SK-N-SH treated with all-trans-retinoic acid at 6 μM for 48 hours (cell line): ENCODE data around the gene WDR7.

Experiments
- BACH2 ChIP-seq: fragments of 250-450 bp; sonication (Bioruptor Pico); IDR thresholded peaks from 2 replicates; pipeline ENCODE4 v1.9.0; 2021; ENCODE audit warnings: mild to moderate bottlenecking, borderline replicate concordance
- CREB5 ChIP-seq: fragments of 250-450 bp; sonication (Bioruptor Pico); IDR thresholded peaks from 2 replicates; pipeline ENCODE4 v1.5.1; 2020; ENCODE audit warnings: low read depth, mild to moderate bottlenecking, moderate library complexity
- ESRRG ChIP-seq: fragments of 250-450 bp; sonication (Bioruptor Pico); IDR thresholded peaks from 2 replicates; pipeline ENCODE4 v1.6.1; 2021; ENCODE audit warnings: mild to moderate bottlenecking
- GLIS3 ChIP-seq: fragments of 250-450 bp; sonication (Bioruptor Pico); IDR thresholded peaks from 2 replicates; pipeline ENCODE4 v1.5.0; 2020; ENCODE audit warnings: mild to moderate bottlenecking, moderate library complexity
- OSR1 ChIP-seq: fragments of 250-450 bp; sonication (Bioruptor Pico); IDR thresholded peaks from 2 replicates; pipeline ENCODE4 v1.8.0; 2022; ENCODE audit warnings: moderate library complexity, mild to moderate bottlenecking, inconsistent platforms
- PATZ1 ChIP-seq: fragments of 250-450 bp; sonication (Bioruptor Pico); IDR thresholded peaks from 2 replicates; pipeline ENCODE4 v1.8.0; 2020; ENCODE audit warnings: mild to moderate bottlenecking, moderate library complexity, borderline replicate concordance
- POU6F1 ChIP-seq: fragments of 250-450 bp; sonication (Bioruptor Pico); IDR thresholded peaks from 2 replicates; pipeline ENCODE4 v1.8.0; 2021; ENCODE audit warnings: low read depth, mild to moderate bottlenecking, moderate library complexity, borderline replicate concordance
- RARB ChIP-seq: fragments of 250-450 bp; sonication (Bioruptor Pico); IDR thresholded peaks from 2 replicates; pipeline ENCODE4 v1.8.0; 2021; ENCODE audit warnings: mild to moderate bottlenecking, moderate library complexity
- TOX ChIP-seq: fragments of 250-450 bp; sonication (Bioruptor Pico); IDR thresholded peaks from 2 replicates; pipeline ENCODE4 v1.8.0; 2021; ENCODE audit warnings: mild to moderate bottlenecking, moderate library complexity, borderline replicate concordance
- TSHZ2 ChIP-seq: fragments of 250-450 bp; sonication (Bioruptor Pico); IDR thresholded peaks from 2 replicates; pipeline ENCODE4 v1.5.0; 2020; ENCODE audit warnings: mild to moderate bottlenecking, moderate library complexity
- ZC3H10 ChIP-seq: fragments of 250-450 bp; sonication (Bioruptor Pico); IDR thresholded peaks from 2 replicates; pipeline ENCODE4 v1.5.1; 2021; ENCODE audit warnings: mild to moderate bottlenecking, moderate library complexity
- ZFP3 ChIP-seq: fragments of 250-450 bp; sonication (Bioruptor Pico); IDR thresholded peaks from 2 replicates; pipeline ENCODE4 v1.5.0; 2020; ENCODE audit warnings: mild to moderate bottlenecking, moderate library complexity
- ZNF565 ChIP-seq: fragments of 450-650 bp; formaldehyde crosslinking; conservative IDR thresholded peaks from 2 replicates; pipeline ENCODE4 v1.5.0; 2020; ENCODE audit warnings: low read depth, mild to moderate bottlenecking, moderate library complexity
- ZNF8 ChIP-seq: fragments of 450-650 bp; formaldehyde crosslinking; IDR thresholded peaks from 2 replicates; pipeline ENCODE4 v1.5.0; 2020; ENCODE audit warnings: mild to moderate bottlenecking, moderate library complexity

- TF ChIP-seq BACH2 (CRISPR knock-in tag) = no peak
- no peak for TF ChIP-seq GLIS3 (CRISPR knock-in tag)
- TF ChIP-seq PATZ1 (CRISPR knock-in tag) = no peak
- no peak for TF ChIP-seq TOX (CRISPR knock-in tag)
- no peak for TF ChIP-seq ESRRG (CRISPR knock-in tag)
- TF ChIP-seq CREB5 = no peak
- TF ChIP-seq OSR1 (CRISPR knock-in tag) = no peak
- TF ChIP-seq ZNF8 (CRISPR knock-in tag) = no peak
- TF ChIP-seq ZNF565 (CRISPR knock-in tag) = no peak
- TF ChIP-seq ZC3H10 = no peak
- TF ChIP-seq TSHZ2 (CRISPR knock-in tag) = no peak
- no peak for TF ChIP-seq RARB
- TF ChIP-seq POU6F1 (CRISPR knock-in tag) = no peak
- TF ChIP-seq ZFP3 (CRISPR knock-in tag) = no peak
Observed at GRCh38 chr18:56907771-56908170, 256.6 kb downstream of the WDR7 start.
